NOMO-1 (cell line): ENCODE data around the gene HAUS5.
"Not testable (repeated sequence)": the region's sequence is repeated elsewhere in the genome, so short reads cannot be mapped to it uniquely, and the experiment has no call there.

Experiments
- DNase-seq, 2 experiments: peaks; one replicate each; lab custom pipeline; 2025; ENCODE audit not compliant: unreplicated experiment in 2 of 2; lab: John Stamatoyannopoulos, UW

The HAUS5 gene

DNA sequence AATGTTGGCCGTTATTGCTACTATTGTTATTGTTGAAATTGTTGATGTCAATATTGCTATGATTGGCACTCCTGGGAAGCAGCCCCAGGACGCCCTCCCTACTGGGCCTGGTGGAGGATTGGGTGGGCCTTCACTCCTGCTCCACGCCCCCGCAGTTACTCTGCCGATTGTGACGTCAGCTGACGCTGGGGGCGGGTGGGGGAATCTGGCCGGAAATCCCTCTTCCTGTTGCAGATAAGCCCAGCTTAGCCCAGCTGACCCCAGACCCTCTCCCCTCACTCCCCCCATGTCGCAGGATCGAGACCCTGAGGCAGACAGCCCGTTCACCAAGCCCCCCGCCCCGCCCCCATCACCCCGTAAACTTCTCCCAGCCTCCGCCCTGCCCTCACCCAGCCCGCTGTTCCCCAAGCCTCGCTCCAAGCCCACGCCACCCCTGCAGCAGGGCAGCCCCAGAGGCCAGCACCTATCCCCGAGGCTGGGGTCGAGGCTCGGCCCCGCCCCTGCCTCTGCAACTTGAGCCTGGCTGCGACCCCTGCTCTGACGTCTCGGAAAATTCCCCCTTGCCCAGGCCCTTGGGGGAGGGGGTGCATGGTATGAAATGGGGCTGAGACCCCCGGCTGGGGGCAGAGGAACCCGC is 29.1 kb downstream of the HAUS5 start, which contains the start of gene ETV2:
Gene ETV2, plus strand, starts transcription at position 231 of the 637 bp plus-strand sequence. CDS start 716 bp downstream, outside the sequence.
- no peak for DNase-seq

DNA sequence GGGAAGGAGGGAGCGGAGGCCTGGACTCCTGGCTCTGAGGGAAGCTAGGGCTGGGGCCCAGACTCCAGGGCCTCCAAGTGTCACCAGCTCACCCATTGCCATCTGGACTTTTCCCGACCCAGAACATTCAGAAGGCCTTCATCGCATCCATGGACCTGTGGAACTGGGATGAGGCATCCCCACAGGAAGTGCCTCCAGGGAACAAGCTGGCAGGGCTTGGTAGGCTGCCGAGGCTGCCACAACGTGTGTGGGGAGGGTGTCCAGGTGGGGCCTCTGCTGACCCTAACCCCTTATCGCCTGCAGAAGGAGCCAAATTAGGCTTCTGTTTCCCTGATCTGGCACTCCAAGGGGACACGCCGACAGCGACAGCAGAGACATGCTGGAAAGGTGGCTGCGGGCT is 29.8 kb downstream of the HAUS5 start:
- no peak for DNase-seq

DNA sequence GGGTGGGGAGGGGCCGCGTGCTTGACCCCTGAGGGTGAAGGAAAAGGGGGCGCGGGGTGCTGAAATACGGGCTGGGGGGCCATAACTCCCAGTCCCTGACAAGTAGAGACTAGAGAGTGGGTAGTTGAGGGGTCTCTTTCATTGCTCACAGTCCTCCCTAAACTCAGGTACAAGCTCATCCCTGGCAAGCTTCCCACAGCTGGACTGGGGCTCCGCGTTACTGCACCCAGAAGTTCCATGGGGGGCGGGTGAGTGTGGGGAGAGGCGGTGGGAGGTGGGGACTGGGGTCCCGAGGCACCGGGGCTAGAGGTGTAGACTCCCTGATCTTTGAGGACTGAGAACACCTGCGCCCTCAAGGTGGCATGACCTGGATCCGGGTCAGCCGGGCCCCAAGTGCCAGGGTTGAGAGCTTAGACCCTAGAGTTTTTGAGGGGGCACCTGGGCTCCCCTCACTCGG is 30.3 kb downstream of the HAUS5 start:
- no peak for DNase-seq

DNA sequence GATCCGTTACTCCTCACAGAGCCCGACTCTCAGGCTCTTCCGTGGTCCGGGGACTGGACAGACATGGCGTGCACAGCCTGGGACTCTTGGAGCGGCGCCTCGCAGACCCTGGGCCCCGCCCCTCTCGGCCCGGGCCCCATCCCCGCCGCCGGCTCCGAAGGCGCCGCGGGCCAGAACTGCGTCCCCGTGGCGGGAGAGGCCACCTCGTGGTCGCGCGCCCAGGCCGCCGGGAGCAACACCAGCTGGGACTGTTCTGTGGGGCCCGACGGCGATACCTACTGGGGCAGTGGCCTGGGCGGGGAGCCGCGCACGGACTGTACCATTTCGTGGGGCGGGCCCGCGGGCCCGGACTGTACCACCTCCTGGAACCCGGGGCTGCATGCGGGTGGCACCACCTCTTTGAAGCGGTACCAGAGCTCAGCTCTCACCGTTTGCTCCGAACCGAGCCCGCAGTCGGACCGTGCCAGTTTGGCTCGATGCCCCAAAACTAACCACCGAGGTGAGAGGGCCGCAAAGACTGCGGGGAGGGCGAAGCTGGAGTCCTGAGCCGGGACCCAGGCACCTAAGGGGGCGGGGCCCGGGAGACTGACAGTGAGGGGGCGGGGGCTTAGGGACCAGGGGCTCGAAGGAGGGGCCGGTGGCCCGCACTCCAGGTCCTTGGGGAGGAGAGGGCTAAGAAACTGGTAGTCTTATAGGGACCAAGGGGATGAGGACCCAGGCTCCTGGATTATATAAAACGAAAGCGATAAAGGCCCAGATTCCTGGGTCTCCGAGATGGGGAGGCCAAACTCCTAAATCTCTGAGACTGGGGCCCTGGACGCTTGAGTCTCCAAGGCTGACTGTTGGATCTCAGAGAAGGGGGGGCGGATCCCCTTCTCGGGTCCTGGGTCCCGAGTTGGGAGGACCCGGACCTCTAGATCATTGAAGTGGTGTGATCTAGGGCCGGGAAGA is 31.0 kb downstream of the HAUS5 start:
- peak; percentile 84 to 87 for DNase-seq

DNA sequence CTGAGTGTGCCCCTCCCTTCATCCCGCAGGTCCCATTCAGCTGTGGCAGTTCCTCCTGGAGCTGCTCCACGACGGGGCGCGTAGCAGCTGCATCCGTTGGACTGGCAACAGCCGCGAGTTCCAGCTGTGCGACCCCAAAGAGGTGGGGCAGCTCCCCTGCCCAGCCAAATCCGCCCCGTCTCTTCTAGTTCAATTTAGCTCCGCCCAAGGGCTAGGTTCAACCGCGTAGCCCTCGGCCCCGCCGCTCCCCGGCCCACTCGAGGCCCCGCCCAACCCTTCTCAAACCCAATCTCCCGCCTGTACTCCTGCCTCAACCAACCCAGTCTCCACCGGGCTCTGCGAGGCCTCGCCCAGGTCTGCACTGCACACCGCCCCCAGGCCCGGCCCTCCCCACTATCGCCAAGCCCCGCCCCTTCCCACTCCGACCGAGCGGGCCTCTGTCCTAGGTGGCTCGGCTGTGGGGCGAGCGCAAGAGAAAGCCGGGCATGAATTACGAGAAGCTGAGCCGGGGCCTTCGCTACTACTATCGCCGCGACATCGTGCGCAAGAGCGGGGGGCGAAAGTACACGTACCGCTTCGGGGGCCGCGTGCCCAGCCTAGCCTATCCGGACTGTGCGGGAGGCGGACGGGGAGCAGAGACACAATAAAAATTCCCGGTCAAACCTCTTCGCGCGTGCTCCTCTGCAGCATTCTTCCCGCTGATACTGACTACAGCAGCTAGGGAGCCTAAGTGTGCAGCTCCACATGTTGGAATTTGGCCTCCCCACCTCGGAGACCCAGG is 31.9 kb downstream of the HAUS5 start:
- peak; percentile 96 to 97 for DNase-seq

DNA sequence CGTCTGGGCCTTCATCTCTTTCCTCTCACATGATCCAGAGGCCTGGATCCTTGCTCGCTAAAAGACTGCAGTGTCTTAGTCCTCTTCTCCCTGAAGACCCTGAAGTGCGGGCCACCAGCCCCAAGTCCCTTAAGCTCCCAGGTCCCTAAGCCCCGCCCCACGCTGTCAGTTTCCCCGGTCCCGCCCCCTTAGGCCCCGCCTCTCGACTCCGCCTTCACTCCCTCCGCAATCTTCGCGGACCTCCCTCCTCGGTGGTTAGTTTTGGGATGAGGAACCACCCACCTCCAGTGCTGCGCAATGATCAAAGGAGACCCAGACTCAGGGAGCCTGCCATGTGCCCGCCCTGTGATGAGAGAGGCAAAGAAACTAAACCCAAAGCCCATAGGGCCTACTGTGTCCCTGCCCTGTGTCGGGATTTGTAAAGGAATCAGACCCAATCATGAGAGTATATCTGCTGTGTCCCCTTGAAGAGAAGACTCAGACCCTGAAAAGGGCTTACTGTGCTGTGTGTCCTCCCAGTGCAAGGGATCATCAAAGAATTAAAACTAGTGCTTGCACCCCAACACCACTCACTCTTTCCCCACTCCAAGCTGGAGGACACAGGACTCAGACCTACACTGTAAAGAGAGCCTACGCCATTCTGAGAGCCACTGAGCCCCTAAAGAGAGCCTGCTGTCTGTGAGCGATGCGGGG is 32.6 kb downstream of the HAUS5 start:
- DNase-seq: peak; percentile 62 to 66

DNA sequence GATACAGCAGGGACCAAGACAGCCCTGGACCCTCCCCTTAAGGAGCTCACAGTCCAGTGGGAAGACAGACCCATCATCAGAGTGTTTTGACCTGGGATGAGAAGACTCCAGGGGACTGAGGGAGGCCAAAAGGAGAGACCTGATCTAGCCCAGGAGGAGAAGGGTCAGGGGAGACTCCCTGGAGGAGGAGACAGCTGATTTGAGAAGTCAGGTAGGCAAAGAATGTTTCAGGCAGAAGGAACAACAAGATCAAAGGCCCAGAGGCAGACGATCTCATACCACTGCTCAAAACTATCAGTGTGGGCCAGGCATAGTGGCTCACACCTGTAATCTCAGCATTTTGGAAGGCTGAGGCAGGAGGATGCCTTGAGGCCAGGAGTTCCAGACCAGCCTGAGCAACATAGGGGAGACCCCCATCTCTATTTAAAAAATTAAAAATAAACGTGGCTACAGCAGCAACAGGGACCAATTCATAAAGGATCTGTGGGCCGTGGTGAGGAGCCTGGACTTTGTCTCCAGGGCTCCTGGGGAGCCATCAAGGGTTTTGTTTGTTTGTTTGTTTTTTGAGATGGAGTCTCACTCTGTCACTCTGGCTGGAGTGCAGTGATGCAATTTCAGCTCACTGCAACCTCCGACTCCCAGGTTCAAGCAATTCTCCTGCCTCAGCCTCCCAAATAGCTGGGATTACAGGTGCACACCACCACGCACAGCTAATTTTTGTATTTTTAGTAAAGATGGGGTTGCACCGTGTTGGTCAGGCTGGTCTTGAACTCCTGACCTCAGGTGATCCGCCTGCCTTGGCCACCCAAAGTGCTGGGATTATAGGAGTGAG is 33.4 kb downstream of the HAUS5 start:
- DNase-seq: no peak

- peak; percentile 98 to 99 for DNase-seq
Observed at GRCh38 chr19:35648017-35648961, 35.8 kb downstream of the HAUS5 start, which contains the start of gene COX6B1. Gene COX6B1, plus strand, starts transcription at chr19:35648323. Its CDS starts 2,921 bp downstream, at chr19:35651244.

DNA sequence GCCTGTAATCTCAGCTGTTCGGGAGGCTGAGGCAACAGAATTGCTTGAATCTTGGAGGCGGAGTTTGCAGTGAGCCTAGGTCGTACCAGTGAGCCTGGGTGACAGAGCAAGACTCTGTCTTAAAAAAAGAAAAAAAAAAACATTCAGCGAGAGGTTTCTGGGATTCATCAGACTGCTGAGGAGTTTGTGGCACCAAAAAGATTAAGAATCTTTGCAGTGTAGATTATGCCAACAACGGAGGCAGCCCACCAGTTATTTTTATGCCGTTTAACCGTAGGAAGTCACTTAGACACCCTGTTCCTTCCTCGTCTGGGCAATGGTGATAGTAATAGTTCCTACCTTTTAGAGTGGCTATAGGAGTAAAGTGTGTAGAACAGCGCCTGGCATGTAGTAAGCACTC is 38.0 kb downstream of the HAUS5 start:
- DNase-seq: no peak

DNA sequence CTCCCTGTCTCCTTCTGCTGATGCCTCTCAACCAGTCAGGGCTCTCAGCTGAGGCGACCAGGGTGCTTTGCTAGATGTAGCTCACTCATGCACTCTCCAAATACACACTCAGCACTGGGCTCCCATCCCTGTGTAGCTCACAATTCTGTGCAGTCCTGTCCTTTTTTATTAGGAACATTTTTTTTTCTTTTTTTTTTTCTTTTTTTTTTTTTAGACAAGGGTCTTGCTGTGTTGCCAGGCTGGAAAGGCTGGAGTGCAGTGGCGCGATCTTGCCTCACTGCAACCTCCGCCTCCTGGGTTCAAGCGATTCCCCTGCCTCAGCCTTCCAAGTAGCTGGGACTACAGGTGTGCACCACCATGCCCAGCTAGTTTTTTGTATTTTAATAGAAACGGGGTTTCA is 42.3 kb downstream of the HAUS5 start:
- not testable (repeated sequence) for DNase-seq

- DNase-seq: no peak
Observed at GRCh38 chr19:35655600-35655999, 43.1 kb downstream of the HAUS5 start.

GRCh38 chr19:35656700-35657099 is 44.2 kb downstream of the HAUS5 start:
- DNase-seq: no peak

DNA sequence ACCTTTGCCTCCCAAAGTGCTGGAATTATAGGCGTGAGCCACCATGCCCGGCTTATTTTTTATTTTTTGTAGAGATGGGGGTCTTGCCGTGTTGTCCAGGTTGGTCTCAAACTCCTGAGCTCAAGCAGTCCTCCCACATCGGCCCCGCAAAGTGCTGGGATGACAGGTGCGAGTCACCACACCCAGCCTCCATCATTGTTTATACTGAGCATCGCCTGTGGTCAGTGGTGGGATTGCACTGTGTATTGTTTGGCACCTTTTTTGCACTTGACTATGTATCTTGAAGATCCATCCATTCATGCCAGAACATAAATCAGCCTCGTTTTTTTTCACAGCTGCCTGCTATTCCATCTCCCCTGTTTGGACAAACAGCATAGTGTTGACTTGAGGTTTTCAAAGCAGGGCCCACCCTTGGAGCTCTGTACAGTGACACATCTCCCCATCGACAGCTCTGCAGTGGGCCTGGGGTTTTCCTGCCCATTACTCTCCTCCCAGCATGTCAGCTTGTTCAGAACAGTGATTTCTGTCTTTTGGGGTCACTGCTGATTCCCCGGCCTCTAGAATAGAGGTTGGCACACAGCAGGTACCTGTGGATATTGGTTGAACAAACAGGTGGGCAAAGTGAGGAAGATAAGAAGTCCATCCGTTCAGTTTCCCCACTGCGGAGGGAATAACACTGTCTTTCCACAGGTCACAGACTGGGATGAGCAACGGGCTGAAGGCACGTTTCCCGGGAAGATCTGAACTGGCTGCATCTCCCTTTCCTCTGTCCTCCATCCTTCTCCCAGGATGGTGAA is 45.6 kb downstream of the HAUS5 start:
- no peak for DNase-seq

GRCh38 chr19:35661995-35662340 is 49.4 kb downstream of the HAUS5 start:
- DNase-seq: no peak

- no peak for DNase-seq
Observed at GRCh38 chr19:35663981-35664380, 51.4 kb downstream of the HAUS5 start.

GRCh38 chr19:35665157-35665556 is 52.6 kb downstream of the HAUS5 start:
- no peak for DNase-seq

DNA sequence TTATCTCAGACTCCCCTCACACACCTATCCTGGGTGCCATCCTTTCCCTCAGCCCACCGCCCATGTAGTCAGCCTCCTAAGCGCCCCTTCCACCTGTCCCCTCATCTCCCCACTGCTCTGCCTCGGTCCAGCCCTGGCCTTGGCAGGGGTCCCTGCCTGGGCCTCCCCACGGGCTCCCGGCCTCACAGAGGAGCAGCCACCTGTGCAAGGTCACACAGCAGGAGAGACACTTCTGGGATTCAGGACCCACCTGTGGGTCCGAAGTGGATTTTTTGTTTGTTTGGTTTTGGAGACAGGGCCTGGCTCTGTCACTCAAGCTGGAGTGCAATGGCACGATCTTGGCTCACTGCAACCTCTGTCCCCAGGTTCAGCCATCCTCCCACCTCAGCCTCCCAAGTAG is 53.1 kb downstream of the HAUS5 start:
- DNase-seq: no peak
